ENCODE measurements around the gene DACH1.

DACH1 gene

GRCh38 chr13:71722206-71722605 is 144.8 kb downstream of the DACH1 start:
- Histone ChIP-seq H3K36me3 (ENCODE audit: control insufficient read depth, insufficient read depth, low read length) (no peaks in the 10 kb centered on the region), H3K4me3 (ENCODE audit: low read depth, low read length) (no peak overlapping the region), H3K4me1 (ENCODE audit: control insufficient read depth, insufficient read depth, low read length) (peaks cover 6% of the 10 kb centered on the region), H3K9ac (ENCODE audit: low read depth, low read length) (no peak overlapping the region), H3K27me3 (ENCODE audit: control insufficient read depth, insufficient read depth, low read length) (no peaks in the 10 kb centered on the region), H3K9me3 (ENCODE audit: control insufficient read depth, insufficient read depth, low read length) (no peaks in the 10 kb centered on the region)

DNA sequence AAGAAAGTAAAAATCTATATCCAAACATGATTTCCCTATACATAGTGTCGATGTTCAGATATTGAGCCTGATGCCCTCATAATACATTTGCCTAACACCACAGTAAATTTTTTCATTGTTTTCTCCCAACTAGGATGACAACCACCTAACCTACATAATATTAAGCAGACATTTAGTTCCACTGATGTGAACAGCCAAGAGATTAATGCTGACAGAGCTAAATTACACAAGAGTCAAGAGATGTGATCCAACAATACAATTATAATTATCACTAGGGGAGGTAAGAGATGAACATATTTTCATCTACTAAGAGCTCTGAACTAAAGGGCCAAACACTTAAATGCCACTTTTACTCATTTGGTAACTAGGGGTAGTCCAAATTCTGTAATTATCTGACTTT is 145.9 kb downstream of the DACH1 start:
- H3K36me3 ChIP-seq (ENCODE audit: control insufficient read depth, insufficient read depth, low read length): no peaks in the 10 kb centered on the region
- peaks cover 6% of the 10 kb centered on the region for H3K4me1 ChIP-seq (ENCODE audit: control insufficient read depth, insufficient read depth, low read length)
- no peaks in the 10 kb centered on the region for H3K27me3 ChIP-seq (ENCODE audit: control insufficient read depth, insufficient read depth, low read length)
- no peak overlapping the region for H3K9ac ChIP-seq (ENCODE audit: low read depth, low read length)
- no peaks in the 10 kb centered on the region for H3K9me3 ChIP-seq (ENCODE audit: control insufficient read depth, insufficient read depth, low read length)
- no peak overlapping the region for H3K4me3 ChIP-seq (ENCODE audit: low read depth, low read length)

DNA sequence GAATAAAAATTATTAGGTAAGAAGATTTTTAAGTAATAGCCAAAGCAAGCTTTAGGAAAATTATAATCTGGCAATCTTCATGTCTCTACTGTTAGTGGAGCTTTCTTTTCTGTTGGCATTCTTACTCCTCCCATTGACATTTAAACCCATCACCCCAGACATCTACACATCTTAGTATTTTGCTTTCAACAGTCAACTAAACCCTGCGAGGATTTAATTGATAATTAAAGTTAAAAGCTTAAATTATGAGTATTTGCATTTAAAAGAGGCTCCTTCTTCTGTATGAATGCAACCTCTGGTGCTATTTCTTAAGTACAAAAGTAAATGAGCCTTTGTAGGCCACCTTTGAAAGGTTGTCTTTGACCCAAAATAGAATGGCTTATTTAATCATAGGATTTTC is 148.1 kb downstream of the DACH1 start:
- H3K4me3 ChIP-seq (ENCODE audit: low read depth, low read length): no peak overlapping the region
- H3K9me3 ChIP-seq (ENCODE audit: control insufficient read depth, insufficient read depth, low read length): no peaks in the 10 kb centered on the region
- H3K9ac ChIP-seq (ENCODE audit: low read depth, low read length): no peak overlapping the region
- H3K36me3 ChIP-seq (ENCODE audit: control insufficient read depth, insufficient read depth, low read length): no peaks in the 10 kb centered on the region
- H3K27me3 ChIP-seq (ENCODE audit: control insufficient read depth, insufficient read depth, low read length): no peaks in the 10 kb centered on the region
- peaks cover 6% of the 10 kb centered on the region for H3K4me1 ChIP-seq (ENCODE audit: control insufficient read depth, insufficient read depth, low read length)

- Histone ChIP-seq H3K27me3 (ENCODE audit: control insufficient read depth, insufficient read depth, low read length) (no peaks in the 10 kb centered on the region), H3K4me3 (ENCODE audit: low read depth, low read length) (no peak overlapping the region), H3K9ac (ENCODE audit: low read depth, low read length) (no peak overlapping the region), H3K4me1 (ENCODE audit: control insufficient read depth, insufficient read depth, low read length) (peaks cover 6% of the 10 kb centered on the region), H3K9me3 (ENCODE audit: control insufficient read depth, insufficient read depth, low read length) (no peaks in the 10 kb centered on the region), H3K36me3 (ENCODE audit: control insufficient read depth, insufficient read depth, low read length) (no peaks in the 10 kb centered on the region)
Observed at GRCh38 chr13:71714802-71715375, 152.1 kb downstream of the DACH1 start.

DNA sequence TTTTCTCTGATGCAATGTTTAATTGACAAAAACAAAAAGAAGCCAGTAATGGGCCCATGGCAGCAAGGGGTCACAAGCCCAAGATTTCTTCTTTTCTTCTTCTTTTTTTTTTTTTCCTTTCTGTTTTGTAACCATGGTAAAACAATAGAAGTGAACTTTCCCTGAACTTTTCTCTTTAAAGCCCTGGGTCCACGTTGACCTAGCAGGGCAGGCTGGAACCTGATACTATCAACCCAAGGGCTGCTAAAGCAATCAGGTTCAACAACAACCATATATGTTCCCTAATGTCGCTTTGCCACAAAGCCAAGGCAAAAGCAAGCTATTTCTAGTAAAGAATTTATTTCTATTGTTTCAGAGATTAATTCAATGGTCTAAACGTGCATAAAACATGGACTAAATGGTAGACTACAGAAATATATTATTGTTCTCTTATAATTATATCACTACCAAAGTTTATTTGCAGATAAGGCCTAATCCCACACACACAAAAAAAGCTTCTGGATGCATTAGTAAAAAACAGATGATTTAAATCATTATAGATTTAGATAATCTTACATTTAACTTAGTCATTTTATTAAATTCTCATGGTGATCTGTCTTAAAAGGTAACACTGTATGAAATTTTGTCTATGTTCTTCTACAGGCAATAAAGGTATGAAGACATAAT is 153.9 kb downstream of the DACH1 start:
- Histone ChIP-seq H3K27me3 (ENCODE audit: control insufficient read depth, insufficient read depth, low read length) (no peaks in the 10 kb centered on the region), H3K9ac (ENCODE audit: low read depth, low read length) (no peak overlapping the region), H3K4me3 (ENCODE audit: low read depth, low read length) (no peak overlapping the region), H3K4me1 (ENCODE audit: control insufficient read depth, insufficient read depth, low read length) (no peaks in the 10 kb centered on the region), H3K36me3 (ENCODE audit: control insufficient read depth, insufficient read depth, low read length) (no peaks in the 10 kb centered on the region), H3K9me3 (ENCODE audit: control insufficient read depth, insufficient read depth, low read length) (no peaks in the 10 kb centered on the region)

- H3K4me1 ChIP-seq (ENCODE audit: control insufficient read depth, insufficient read depth, low read length): no peaks in the 10 kb centered on the region
- H3K9me3 ChIP-seq (ENCODE audit: control insufficient read depth, insufficient read depth, low read length): no peaks in the 10 kb centered on the region
- H3K4me3 ChIP-seq (ENCODE audit: low read depth, low read length): no peak overlapping the region
- H3K36me3 ChIP-seq (ENCODE audit: control insufficient read depth, insufficient read depth, low read length): no peaks in the 10 kb centered on the region
- H3K9ac ChIP-seq (ENCODE audit: low read depth, low read length): no peak overlapping the region
- H3K27me3 ChIP-seq (ENCODE audit: control insufficient read depth, insufficient read depth, low read length): no peaks in the 10 kb centered on the region
Observed at GRCh38 chr13:71704656-71705055, 162.3 kb downstream of the DACH1 start.

DNA sequence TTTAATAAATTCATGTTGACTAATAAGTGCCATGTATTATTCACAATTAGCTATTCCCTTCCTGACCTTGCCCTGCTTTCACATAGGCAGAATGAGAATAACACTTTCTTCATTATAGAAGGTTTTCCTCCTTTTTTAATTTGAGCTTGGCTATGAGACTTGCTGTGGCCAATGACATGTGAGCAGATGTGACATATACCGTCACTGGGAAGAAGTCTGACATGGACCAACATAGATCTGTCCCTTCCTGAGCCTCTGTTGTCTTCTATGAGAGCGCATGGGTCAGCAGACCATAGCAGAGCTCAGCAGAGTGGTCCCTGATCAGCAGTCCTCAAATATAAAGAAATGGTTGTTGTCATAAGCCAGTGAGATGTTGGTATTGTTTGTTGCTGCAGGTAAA is 163.9 kb downstream of the DACH1 start:
- no peak overlapping the region for H3K9ac ChIP-seq (ENCODE audit: low read depth, low read length)
- no peaks in the 10 kb centered on the region for H3K27me3 ChIP-seq (ENCODE audit: control insufficient read depth, insufficient read depth, low read length)
- H3K36me3 ChIP-seq (ENCODE audit: control insufficient read depth, insufficient read depth, low read length): no peaks in the 10 kb centered on the region
- H3K9me3 ChIP-seq (ENCODE audit: control insufficient read depth, insufficient read depth, low read length): no peaks in the 10 kb centered on the region
- no peak overlapping the region for H3K4me3 ChIP-seq (ENCODE audit: low read depth, low read length)
- peaks cover 3% of the 10 kb centered on the region for H3K4me1 ChIP-seq (ENCODE audit: control insufficient read depth, insufficient read depth, low read length)

DNA sequence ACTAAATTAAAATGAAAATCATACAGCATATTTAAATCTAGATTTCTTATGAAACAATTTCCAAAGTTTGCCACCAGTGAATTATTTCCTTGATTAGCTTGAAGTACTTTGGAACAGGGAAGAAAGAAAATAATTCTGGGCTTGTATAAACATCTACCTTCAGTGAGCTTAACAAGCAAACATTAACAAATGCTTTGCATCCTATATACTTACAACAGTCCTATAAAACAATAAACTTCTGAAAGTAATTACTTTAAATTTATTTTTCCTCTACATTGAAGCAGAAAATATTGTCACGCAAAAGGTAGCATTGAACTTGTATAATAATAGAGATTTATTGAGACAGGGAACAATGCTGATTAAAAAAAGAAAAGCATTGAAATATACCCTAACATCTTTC is 164.8 kb downstream of the DACH1 start:
- no peak overlapping the region for H3K9ac ChIP-seq (ENCODE audit: low read depth, low read length)
- H3K9me3 ChIP-seq (ENCODE audit: control insufficient read depth, insufficient read depth, low read length): no peaks in the 10 kb centered on the region
- H3K4me3 ChIP-seq (ENCODE audit: low read depth, low read length): no peak overlapping the region
- H3K27me3 ChIP-seq (ENCODE audit: control insufficient read depth, insufficient read depth, low read length): no peaks in the 10 kb centered on the region
- peaks cover 3% of the 10 kb centered on the region for H3K4me1 ChIP-seq (ENCODE audit: control insufficient read depth, insufficient read depth, low read length)
- H3K36me3 ChIP-seq (ENCODE audit: control insufficient read depth, insufficient read depth, low read length): no peaks in the 10 kb centered on the region

DNA sequence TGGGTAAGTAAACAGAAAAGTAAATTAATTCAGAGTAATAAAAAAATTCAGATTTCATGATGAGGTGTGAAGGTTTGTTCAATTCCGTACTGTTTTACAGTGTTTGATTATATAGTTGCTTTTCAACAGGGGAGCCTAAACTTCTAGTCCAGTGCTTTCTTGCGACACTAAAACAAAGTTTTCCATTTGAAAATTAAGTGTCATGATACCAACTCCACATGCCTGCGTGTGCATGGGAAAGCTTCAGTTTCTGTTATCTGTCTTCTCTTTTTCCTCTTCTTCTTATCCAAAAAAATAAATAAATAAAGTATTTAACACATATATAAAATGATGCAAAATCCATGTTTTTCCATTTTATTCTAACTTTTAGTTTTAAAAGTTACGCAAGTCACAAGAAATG is 165.3 kb downstream of the DACH1 start:
- Histone ChIP-seq H3K36me3 (ENCODE audit: control insufficient read depth, insufficient read depth, low read length) (no peaks in the 10 kb centered on the region), H3K27me3 (ENCODE audit: control insufficient read depth, insufficient read depth, low read length) (no peaks in the 10 kb centered on the region), H3K4me3 (ENCODE audit: low read depth, low read length) (no peak overlapping the region), H3K9ac (ENCODE audit: low read depth, low read length) (no peak overlapping the region), H3K9me3 (ENCODE audit: control insufficient read depth, insufficient read depth, low read length) (no peaks in the 10 kb centered on the region), H3K4me1 (ENCODE audit: control insufficient read depth, insufficient read depth, low read length) (peaks cover 3% of the 10 kb centered on the region)

GRCh38 chr13:71699342-71699741 is 167.7 kb downstream of the DACH1 start:
- Histone ChIP-seq H3K36me3 (ENCODE audit: control insufficient read depth, insufficient read depth, low read length) (no peaks in the 10 kb centered on the region), H3K4me3 (ENCODE audit: low read depth, low read length) (no peak overlapping the region)

GRCh38 chr13:71695662-71696061 is 171.3 kb downstream of the DACH1 start:
- Histone ChIP-seq H3K36me3 (ENCODE audit: control insufficient read depth, insufficient read depth, low read length) (no peaks in the 10 kb centered on the region), H3K4me3 (ENCODE audit: low read depth, low read length) (no peak overlapping the region), H3K9me3 (ENCODE audit: control insufficient read depth, insufficient read depth, low read length) (no peaks in the 10 kb centered on the region), H3K9ac (ENCODE audit: low read depth, low read length) (no peak overlapping the region), H3K4me1 (ENCODE audit: control insufficient read depth, insufficient read depth, low read length) (peaks cover 3% of the 10 kb centered on the region), H3K27me3 (ENCODE audit: control insufficient read depth, insufficient read depth, low read length) (no peaks in the 10 kb centered on the region)

More at GRCh38 chr13:71699342-71699741, 167.7 kb downstream of the DACH1 start:
- no peaks in the 10 kb centered on the region for H3K9me3 ChIP-seq (ENCODE audit: control insufficient read depth, insufficient read depth, low read length)
- no peak overlapping the region for H3K9ac ChIP-seq (ENCODE audit: low read depth, low read length)
- H3K4me1 ChIP-seq (ENCODE audit: control insufficient read depth, insufficient read depth, low read length): peaks cover 3% of the 10 kb centered on the region
- no peaks in the 10 kb centered on the region for H3K27me3 ChIP-seq (ENCODE audit: control insufficient read depth, insufficient read depth, low read length)

DNA sequence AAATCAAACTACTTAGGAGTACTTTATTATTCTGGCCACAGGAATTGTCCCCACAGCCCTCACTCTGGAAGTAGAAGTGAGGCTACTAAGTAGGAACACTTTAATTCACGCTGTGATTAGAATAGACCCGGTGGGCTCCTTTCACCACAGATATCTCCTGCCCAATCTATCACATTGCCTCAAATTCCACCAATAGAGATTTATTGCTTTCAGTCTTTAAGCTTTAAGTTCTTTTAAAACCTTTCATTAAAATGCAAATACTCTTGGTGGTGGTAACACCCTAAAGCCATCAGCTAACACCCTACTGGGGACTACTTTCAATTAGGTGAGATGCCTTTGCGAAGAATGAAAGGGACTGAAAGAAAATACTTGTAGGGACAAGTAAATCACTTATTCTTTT is 181.9 kb downstream of the DACH1 start:
- Histone ChIP-seq H3K27me3 (ENCODE audit: control insufficient read depth, insufficient read depth, low read length) (peaks cover 47% of the 10 kb centered on the region), H3K4me3 (ENCODE audit: low read depth, low read length) (no peak overlapping the region), H3K36me3 (ENCODE audit: control insufficient read depth, insufficient read depth, low read length) (no peaks in the 10 kb centered on the region), H3K4me1 (ENCODE audit: control insufficient read depth, insufficient read depth, low read length) (peaks cover 27% of the 10 kb centered on the region), H3K9me3 (ENCODE audit: control insufficient read depth, insufficient read depth, low read length) (no peaks in the 10 kb centered on the region), H3K9ac (ENCODE audit: low read depth, low read length) (no peak overlapping the region)
